AG04450 (cell line): ENCODE results near the gene ITGB8. TPM values are rescaled to one million over a fixed set of nuclear protein-coding genes. Genes with fewer than 3 reads are reported as not detected.

ENCODE experiments used
- CTCF ChIA-PET: fragments of 300-600, 350-600 bp; formaldehyde crosslinking; extraction: SDS; loops from one replicate; lab custom pipeline; 2022; ENCODE audit warnings: antibody characterized with exemption, inconsistent platforms; lab: Charles Lee
- POLR2A ChIA-PET: fragments of 350-600 bp; formaldehyde crosslinking; extraction: SDS; loops from one replicate; lab custom pipeline; 2021; ENCODE audit warnings: antibody characterized with exemption, inconsistent platforms; lab: Yijun Ruan, JAX
- DNase-seq: peaks from one replicate; pipeline ENCODE4 v3.0.0-alpha.2; 2011; ENCODE audit warnings: low read depth, low spot score
- H3K27ac ChIP-seq: one replicate; pipeline ENCODE4 v1.5.1; 2012; ENCODE audit warnings: low read depth, low read length, control low read depth
- H3K27me3 ChIP-seq: one replicate; pipeline ENCODE4 v1.6.0; 2012; ENCODE audit warnings: low read length; ENCODE audit not compliant: control insufficient read depth, insufficient read depth
- H3K4me3 ChIP-seq: 2 replicates; pipeline ENCODE4 v1.5.1; 2011; ENCODE audit warnings: mild to moderate bottlenecking, low read depth, low read length, control low read depth
- H3K9me3 ChIP-seq: 2 replicates; pipeline ENCODE4 v1.5.1; 2012; ENCODE audit warnings: low read length; ENCODE audit not compliant: control insufficient read depth, insufficient read depth
- CTCF ChIP-seq: IDR thresholded peaks from 2 replicates; pipeline ENCODE4 v1.5.1; 2011; ENCODE audit warnings: low read depth, low read length, control low read depth, inconsistent platforms
- polyA plus RNA-seq: library from polyadenylated mRNA; depleted of rRNA; stranded (reverse); fragments of >200 nt; gene quantifications from 2 replicates; pipeline ENCODE4 v1.2.3, GENCODE V29; 2011

The ITGB8 gene
- polyA plus RNA-seq, 1 experiment: 12.3 TPM

DNA sequence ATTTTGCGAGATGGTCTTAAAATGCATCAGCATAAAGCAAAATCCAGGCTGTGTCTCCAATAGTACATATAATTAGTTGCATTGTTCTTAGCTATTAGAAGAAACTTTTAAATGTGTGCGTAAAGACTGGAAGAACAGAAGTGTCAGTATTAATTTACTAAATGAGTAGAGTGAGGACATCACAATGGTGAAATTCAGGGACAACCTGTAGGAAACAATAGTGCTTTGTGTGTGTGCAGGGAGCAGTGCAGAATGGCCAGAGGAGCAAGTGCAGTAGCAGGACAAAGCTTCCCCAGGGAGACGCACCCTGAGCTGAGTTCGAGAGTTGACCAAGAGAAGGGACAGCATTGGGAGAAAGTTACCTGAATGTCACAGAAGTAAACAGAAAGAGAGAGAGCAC is 13.7 kb downstream of the ITGB8 start:
- CTCF ChIA-PET: interaction anchor here (1.0 to 1.2 kb wide), 3 partner anchors 22 to 362 kb away, joined by 3 to 4 read pairs (median 3); no protein-coding TSS in a partner anchor
- no peaks in the 10 kb centered on the region for H3K27me3 ChIP-seq
- DNase-seq: no peak
- POLR2A ChIA-PET: no interaction called here
- no peak overlapping the region for H3K4me3 ChIP-seq
- no peak for TF ChIP-seq CTCF
- H3K27ac ChIP-seq: no peak overlapping the region
- no peaks in the 10 kb centered on the region for H3K9me3 ChIP-seq

GRCh38 chr7:20346577-20346976 is 15.9 kb downstream of the ITGB8 start:
- no peak for DNase-seq
- no peaks in the 10 kb centered on the region for H3K27me3 ChIP-seq
- CTCF ChIA-PET: interaction anchor here (0.8 to 1.1 kb wide), 2 partner anchors 173 to 592 kb away, joined by 3 to 4 read pairs; no protein-coding TSS in a partner anchor
- no peaks in the 10 kb centered on the region for H3K9me3 ChIP-seq
- POLR2A ChIA-PET: no interaction called here
- H3K4me3 ChIP-seq: no peak overlapping the region
- H3K27ac ChIP-seq: no peak overlapping the region
- no peak for TF ChIP-seq CTCF

- no peak for TF ChIP-seq CTCF
- POLR2A ChIA-PET: interaction anchor here (1.0 kb wide), 1 partner anchor 17 kb away, joined by 4 read pairs; the partner anchor contains the start of gene ITGB8
- no peaks in the 10 kb centered on the region for H3K9me3 ChIP-seq
- H3K4me3 ChIP-seq: no peak overlapping the region
- H3K27me3 ChIP-seq: no peaks in the 10 kb centered on the region
- CTCF ChIA-PET: no interaction called here
- no peak for DNase-seq
- no peak overlapping the region for H3K27ac ChIP-seq
Observed at GRCh38 chr7:20347680-20348079, 17.0 kb downstream of the ITGB8 start.

GRCh38 chr7:20348125-20348807 is 17.6 kb downstream of the ITGB8 start:
- POLR2A ChIA-PET: interaction anchor here (1.0 kb wide), 1 partner anchor 18 kb away, joined by 4 read pairs; the partner anchor contains the start of gene ITGB8
- CTCF ChIA-PET: no interaction called here
- Histone ChIP-seq H3K4me3 (no peak overlapping the region), H3K27ac (no peak overlapping the region), H3K9me3 (no peaks in the 10 kb centered on the region), H3K27me3 (no peaks in the 10 kb centered on the region)
- no peak for DNase-seq
- TF ChIP-seq CTCF: no peak

GRCh38 chr7:20350518-20350951 is 19.8 kb downstream of the ITGB8 start:
- POLR2A ChIA-PET: no interaction called here

More at GRCh38 chr7:20350518-20350951, 19.8 kb downstream of the ITGB8 start:
- CTCF ChIA-PET: interaction anchor here (0.6 to 1.5 kb wide), 3 partner anchors 19 to 637 kb away, joined by 3 to 4 read pairs (median 3); no protein-coding TSS in a partner anchor
- H3K27me3 ChIP-seq: no peaks in the 10 kb centered on the region
- no peak for DNase-seq
- H3K27ac ChIP-seq: no peak overlapping the region
- H3K9me3 ChIP-seq: no peaks in the 10 kb centered on the region
- TF ChIP-seq CTCF: no peak
- no peak overlapping the region for H3K4me3 ChIP-seq
